NCI-H1694 (cell line): ENCODE measurements around the gene CACNA1G.

Experiments
- DNase-seq: peaks from one replicate; lab custom pipeline; 2025; lab: John Stamatoyannopoulos, UW

CACNA1G gene

GRCh38 chr17:50632637-50633036 lies 72.1 kb downstream of the CACNA1G start:
- DNase-seq: no peak

- no peak for DNase-seq
Observed at GRCh38 chr17:50633683-50634082, 73.2 kb downstream of the CACNA1G start.

GRCh38 chr17:50634224-50634914 lies 73.9 kb downstream of the CACNA1G start, which contains the start of gene ABCC3:
Gene ABCC3 (plus strand): TSS chr17:50634881. CDS start chr17:50634937, 56 bp downstream.
- no peak for DNase-seq

GRCh38 chr17:50634915-50635731 lies 74.6 kb downstream of the CACNA1G start:
- no peak for DNase-seq

- DNase-seq: no peak
Observed at GRCh38 chr17:50635732-50635981, 75.1 kb downstream of the CACNA1G start.

GRCh38 chr17:50635982-50636803 lies 75.7 kb downstream of the CACNA1G start:
- no peak for DNase-seq

GRCh38 chr17:50636804-50637195 lies 76.3 kb downstream of the CACNA1G start:
- DNase-seq: no peak

GRCh38 chr17:50637829-50638605 lies 77.5 kb downstream of the CACNA1G start:
- no peak for DNase-seq

- no peak for DNase-seq
Observed at GRCh38 chr17:50638606-50638965, 78.1 kb downstream of the CACNA1G start.

- no peak for DNase-seq
Observed at GRCh38 chr17:50638966-50639713, 78.6 kb downstream of the CACNA1G start.

- no peak for DNase-seq
Observed at GRCh38 chr17:50640686-50641351, 80.3 kb downstream of the CACNA1G start.

- no peak for DNase-seq
Observed at GRCh38 chr17:50641357-50641756, 80.8 kb downstream of the CACNA1G start.

- DNase-seq: no peak
Observed at GRCh38 chr17:50642071-50642721, 81.7 kb downstream of the CACNA1G start.

GRCh38 chr17:50642722-50643656 lies 82.5 kb downstream of the CACNA1G start:
- no peak for DNase-seq

GRCh38 chr17:50645748-50646682 lies 85.5 kb downstream of the CACNA1G start:
- DNase-seq: no peak

- no peak for DNase-seq
Observed at GRCh38 chr17:50647187-50647586, 86.7 kb downstream of the CACNA1G start.

GRCh38 chr17:50649042-50649908 lies 88.8 kb downstream of the CACNA1G start:
- no peak for DNase-seq
